ENCODE results near the gene RHOBTB3. TPM values are rescaled to one million over a fixed set of nuclear protein-coding genes. Genes with fewer than 3 reads are reported as not detected.

The RHOBTB3 gene
- total and polyA plus RNA-seq, 8 donors, result 13.7 to 730 (median 89.3) TPM

GRCh38 chr5:95730011-95730700, 980 bp upstream of the RHOBTB3 start:
- Histone ChIP-seq H3K4me3 (peak overlapping the region; percentile 65 to 87 (median 76)), H3K27ac (peak overlapping the region in 4 of 5 donors; percentile 92 to 98 (median 94)), H3K27me3 (no peaks in the 10 kb centered on the region), H3K4me1 (peaks cover 5 to 60% (median 33%) of the 10 kb centered on the region in 4 donors), H3K36me3 (no peaks in the 10 kb centered on the region), H3K9me3 (no peaks in the 10 kb centered on the region)
- 26 to 37% (median 36%) methylated on average over 11 of the region's 11 CpGs for WGBS, 5 donors
- intact Hi-C loops (cut with DNase I; ENCODE audit: low total_unique reads), result no loop called here
- no peak for DNase-seq
- no peak for TF ChIP-seq CTCF (IDR thresholded peaks at IDR 0.05)
- TF ChIP-seq POLR2A (IDR thresholded peaks at IDR 0.05), result no peak
- TF ChIP-seq EP300 (IDR thresholded peaks at IDR 0.05), result no peak
- TF ChIP-seq POLR2AphosphoS5 (IDR thresholded peaks at IDR 0.05), result no peak

GRCh38 chr5:95731571-95732554, 727 bp downstream of the RHOBTB3 start:
- peaks cover 0 to 1% (median 0%) of the 10 kb centered on the region in 4 donors for H3K36me3 ChIP-seq
- H3K9me3 ChIP-seq, result no peaks in the 10 kb centered on the region
- intact Hi-C loops (cut with DNase I; ENCODE audit: low total_unique reads), result no loop called here
- H3K27me3 ChIP-seq, result no peaks in the 10 kb centered on the region
- peak; percentile 51 to 79 for DNase-seq
- peaks cover 11 to 67% (median 45%) of the 10 kb centered on the region in 4 donors for H3K4me1 ChIP-seq
- H3K4me3 ChIP-seq, result peak overlapping the region; percentile 65 to 87 (median 76)
- peak overlapping the region; percentile 92 to 99 (median 95) for H3K27ac ChIP-seq
- WGBS, 5 donors, result 2 to 5% (median 3%) methylated on average over 39 to 64 of the region's 64 CpGs
- no peak for TF ChIP-seq CTCF (IDR thresholded peaks at IDR 0.05)
- TF ChIP-seq EP300 (IDR thresholded peaks at IDR 0.05), result no peak
- no peak for TF ChIP-seq POLR2AphosphoS5 (IDR thresholded peaks at IDR 0.05)
- no peak for TF ChIP-seq POLR2A (IDR thresholded peaks at IDR 0.05)

GRCh38 chr5:95733107-95733665, 2.0 kb downstream of the RHOBTB3 start:
- H3K4me3 ChIP-seq, result peak overlapping the region; percentile 65 to 87 (median 76)

More at GRCh38 chr5:95733107-95733665, 2.0 kb downstream of the RHOBTB3 start:
- intact Hi-C loops (cut with DNase I; ENCODE audit: low total_unique reads), result no loop called here
- H3K27ac ChIP-seq, result peak overlapping the region in 4 of 5 donors; percentile 36 to 98 (median 94)
- TF ChIP-seq CTCF (IDR thresholded peaks at IDR 0.05) (no peak), EP300 (IDR thresholded peaks at IDR 0.05) (no peak), POLR2A (IDR thresholded peaks at IDR 0.05) (no peak), POLR2AphosphoS5 (IDR thresholded peaks at IDR 0.05) (no peak)
- H3K36me3 ChIP-seq, result peaks cover 0 to 14% (median under 1%) of the 10 kb centered on the region in 4 donors
- DNase-seq, result no peak
- H3K27me3 ChIP-seq, result no peaks in the 10 kb centered on the region
- H3K4me1 ChIP-seq, result peaks cover 11 to 67% (median 48%) of the 10 kb centered on the region in 4 donors
- no peaks in the 10 kb centered on the region for H3K9me3 ChIP-seq
- 57 to 76% (median 70%) methylated on average over 9 of the region's 9 CpGs for WGBS, 5 donors

Data from stomach (tissue), 9 donors.